Measurements from ENCODE around the gene CDHR1.
A peak's percentile ranks its signal among the peaks of the same experiment; 100 is the strongest.

CDHR1 gene

DNA sequence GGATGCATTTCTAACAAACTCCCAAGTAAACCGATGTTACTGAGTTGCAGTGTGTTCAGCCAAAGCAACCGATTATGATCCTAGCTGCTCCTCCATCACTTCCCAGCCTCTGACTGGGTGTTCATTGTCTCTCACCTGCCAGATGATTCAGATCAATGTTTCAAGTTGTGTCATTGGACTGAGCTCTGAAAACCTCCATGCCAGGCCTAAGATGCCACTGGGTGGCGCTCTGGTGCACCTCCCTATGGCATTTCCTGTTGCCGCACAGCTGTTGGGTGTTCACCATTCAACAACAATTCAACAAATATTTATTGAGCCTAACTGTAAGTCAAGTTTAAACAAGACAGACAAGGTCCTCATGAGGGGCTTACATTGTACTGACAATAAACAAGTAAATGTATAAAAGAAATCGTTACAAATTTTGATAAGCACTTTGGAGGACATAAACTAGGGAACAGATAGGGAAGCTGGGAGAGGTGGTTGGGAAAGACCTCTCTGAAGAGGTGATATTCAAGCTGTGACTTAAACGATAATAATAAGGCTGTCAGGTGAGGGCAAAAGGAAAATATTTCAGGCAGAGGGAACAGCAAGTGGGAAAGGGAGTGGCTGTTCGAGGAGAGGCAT is 73.3 kb downstream of the CDHR1 start:
- peak; percentile 41 for DNase-seq

DNA sequence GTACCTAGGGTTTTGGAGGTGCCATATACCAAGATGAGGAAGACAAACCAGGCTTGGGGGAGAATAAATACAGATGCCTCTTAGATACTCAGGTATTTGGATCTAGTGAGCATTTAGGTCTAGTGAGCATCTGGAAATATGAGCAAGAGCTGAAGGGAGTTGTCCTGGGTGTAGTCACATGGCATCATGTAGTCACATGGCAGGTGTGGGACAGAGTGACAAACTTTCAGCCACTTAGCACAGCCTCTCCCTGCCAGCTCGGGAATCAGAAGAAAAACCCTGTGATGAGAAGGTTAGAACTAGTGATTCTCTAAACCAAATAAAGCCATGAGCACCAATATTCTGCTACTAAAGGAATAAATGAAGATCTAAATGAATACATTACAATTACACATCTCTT is 74.8 kb downstream of the CDHR1 start:
- DNase-seq: no peak
